ENCODE data around the gene CNIH2. TPM values are rescaled to one million over a fixed set of nuclear protein-coding genes. Genes with fewer than 3 reads are reported as not detected.

CNIH2 gene
- total RNA-seq, 8 experiments from 2014 or later: 0.41 to 53.9 (median 32.4) TPM

GRCh38 chr11:66328031-66328301 lies 50.0 kb downstream of the CNIH2 start:
- H3K4me3 ChIP-seq: no peak overlapping the region
- WGBS, 10 experiments: 83% methylated on average over 3 of the region's 3 CpGs; no CpG with 5 or more reads in 9 of the 10 experiments
- H3K4me1 ChIP-seq (replicated peaks in 1 of 2): peaks cover 38 to 41% of the 10 kb centered on the region in 2 donors
- in situ Hi-C loops (cut with MboI; ENCODE audit: low pct_unique_long_range_greater_than_20kb in 2 of 9, low sequenced_read_pairs in 9 of 9, unreplicated experiment in 9 of 9): loop anchor here in 1 of 9 experiments (25.0 kb wide), 1 partner anchor 116 kb away; no protein-coding TSS in a partner anchor
- no peak overlapping the region for H3K27ac ChIP-seq
- ATAC-seq (replicated peaks in 6 of 8): peak in 5 of 8 experiments; percentile 0 to 43 (median 30)

- ATAC-seq (replicated peaks in 6 of 8): peak; percentile 39 to 95 (median 76)
- 0 to 92% (median 13%) methylated on average over 1 to 8 of the region's 19 CpGs; no CpG with 5 or more reads in 3 of the 10 experiments for WGBS, 10 experiments
- Histone ChIP-seq H3K4me3 (peak overlapping the region in 1 of 5 donors; percentile 6), H3K4me1 (replicated peaks in 1 of 2) (peaks cover 38 to 41% of the 10 kb centered on the region in 2 donors), H3K27ac (no peak overlapping the region)
- in situ Hi-C loops (cut with MboI; ENCODE audit: low pct_unique_long_range_greater_than_20kb in 2 of 9, low sequenced_read_pairs in 9 of 9, unreplicated experiment in 9 of 9): loop anchor here in 1 of 9 experiments (25.0 kb wide), 1 partner anchor 116 kb away; no protein-coding TSS in a partner anchor
These were observed 50.5 kb downstream of the CNIH2 start for GRCh38 chr11:66328302-66329144.

- WGBS, 10 experiments: 58 to 100% (median 91%) methylated on average over 1 to 2 of the region's 3 CpGs; no CpG with 5 or more reads in 4 of the 10 experiments
- Histone ChIP-seq H3K4me1 (replicated peaks in 1 of 2) (peaks cover 38 to 41% of the 10 kb centered on the region in 2 donors), H3K27ac (no peak overlapping the region), H3K4me3 (no peak overlapping the region)
- in situ Hi-C loops (cut with MboI; ENCODE audit: low pct_unique_long_range_greater_than_20kb in 2 of 9, low sequenced_read_pairs in 9 of 9, unreplicated experiment in 9 of 9): loop anchor here in 1 of 9 experiments (25.0 kb wide), 1 partner anchor 117 kb away; no protein-coding TSS in a partner anchor
- no peak for ATAC-seq (replicated peaks in 6 of 8)
These were observed 51.2 kb downstream of the CNIH2 start for GRCh38 chr11:66329165-66329673.

GRCh38 chr11:66330931-66331330 lies 53.0 kb downstream of the CNIH2 start:
- Histone ChIP-seq H3K4me1 (replicated peaks in 1 of 2) (peaks cover 32 to 36% of the 10 kb centered on the region in 2 donors), H3K4me3 (no peak overlapping the region), H3K27ac (no peak overlapping the region)
- ATAC-seq (replicated peaks in 6 of 8): no peak
- 20 to 100% methylated on average over 1 of the region's 10 CpGs; no CpG with 5 or more reads in 8 of the 10 experiments for WGBS, 10 experiments
- in situ Hi-C loops (cut with MboI; ENCODE audit: low pct_unique_long_range_greater_than_20kb in 2 of 9, low sequenced_read_pairs in 9 of 9, unreplicated experiment in 9 of 9): loop anchor here in 1 of 9 experiments (25.0 kb wide), 1 partner anchor 119 kb away; no protein-coding TSS in a partner anchor

- Histone ChIP-seq H3K4me3 (no peak overlapping the region), H3K27ac (no peak overlapping the region), H3K4me1 (replicated peaks in 1 of 2) (peaks cover 32 to 36% of the 10 kb centered on the region in 2 donors)
- in situ Hi-C loops (cut with MboI; ENCODE audit: low pct_unique_long_range_greater_than_20kb in 2 of 9, low sequenced_read_pairs in 9 of 9, unreplicated experiment in 9 of 9): loop anchor here in 1 of 9 experiments (25.0 kb wide), 1 partner anchor 119 kb away; no protein-coding TSS in a partner anchor
- no peak for ATAC-seq (replicated peaks in 6 of 8)
- 56 to 87% (median 85%) methylated on average over 2 to 5 of the region's 12 CpGs; no CpG with 5 or more reads in 7 of the 10 experiments for WGBS, 10 experiments
These were observed 53.8 kb downstream of the CNIH2 start for GRCh38 chr11:66331542-66332370.

GRCh38 chr11:66332371-66333219 lies 54.6 kb downstream of the CNIH2 start:
- in situ Hi-C loops (cut with MboI; ENCODE audit: low pct_unique_long_range_greater_than_20kb in 2 of 9, low sequenced_read_pairs in 9 of 9, unreplicated experiment in 9 of 9): loop anchor here in 1 of 9 experiments (25.0 kb wide), 1 partner anchor 120 kb away; no protein-coding TSS in a partner anchor
- ATAC-seq (replicated peaks in 6 of 8): no peak
- no peak overlapping the region for H3K4me3 ChIP-seq
- no peak overlapping the region for H3K27ac ChIP-seq
- H3K4me1 ChIP-seq (replicated peaks in 1 of 2): peaks cover 31 to 36% of the 10 kb centered on the region in 2 donors
- WGBS, 10 experiments: 50 to 100% (median 70%) methylated on average over 1 to 8 of the region's 18 CpGs; no CpG with 5 or more reads in 3 of the 10 experiments

- ATAC-seq (replicated peaks in 6 of 8): no peak
- Histone ChIP-seq H3K27ac (no peak overlapping the region), H3K4me1 (replicated peaks in 1 of 2) (peaks cover 24 to 31% of the 10 kb centered on the region in 2 donors), H3K4me3 (no peak overlapping the region)
- in situ Hi-C loops (cut with MboI; ENCODE audit: low pct_unique_long_range_greater_than_20kb in 2 of 9, low sequenced_read_pairs in 9 of 9, unreplicated experiment in 9 of 9): loop anchor here in 1 of 9 experiments (25.0 kb wide), 1 partner anchor 121 kb away; no protein-coding TSS in a partner anchor
- WGBS, 10 experiments: 68 to 100% (median 90%) methylated on average over 1 to 6 of the region's 19 CpGs; no CpG with 5 or more reads in 5 of the 10 experiments
These were observed 55.4 kb downstream of the CNIH2 start for GRCh38 chr11:66333220-66333877.

Other genes with a start within 250 kb of the CNIH2 start
- gene GAL3ST3, start 229.0 kb upstream of the CNIH2 start, total RNA-seq: 1 to 10 TPM in 5 of 8 experiments, under 1 TPM in 2, not detected in 1; 0.15 to 8.4 (median 4.7) TPM
- gene SF3B2, start 225.8 kb upstream of the CNIH2 start, total RNA-seq: 100 to 1,000 TPM; 127 to 205 (median 176) TPM
- 10 to 100 TPM; 10.6 to 38.2 (median 21.7) TPM for gene PACS1, start 207.9 kb upstream of the CNIH2 start, total RNA-seq
- gene KLC2, start 20.5 kb upstream of the CNIH2 start, total RNA-seq: 10 to 100 TPM in 7 of 8 experiments, 1 to 10 TPM in 1; 8.2 to 44.2 (median 28.3) TPM
- 100 to 1,000 TPM in 2 of 8 experiments, 10 to 100 TPM in 6; 43.1 to 114 (median 88.0) TPM for gene RAB1B, start 9.5 kb upstream of the CNIH2 start, total RNA-seq
- gene YIF1A, start 11.0 kb downstream of the CNIH2 start, total RNA-seq: 100 to 1,000 TPM in 4 of 8 experiments, 10 to 100 TPM in 4; 58.0 to 172 (median 101) TPM
- 1 to 10 TPM in 6 of 8 experiments, under 1 TPM in 1, not detected in 1; 0.63 to 8.3 (median 3.7) TPM for gene TMEM151A, start 13.7 kb downstream of the CNIH2 start, total RNA-seq
- 100 to 1,000 TPM in 1 of 8 experiments, 10 to 100 TPM in 1, 1 to 10 TPM in 3, under 1 TPM in 3; 0.27 to 126 (median 3.8) TPM for gene CD248, start 38.9 kb downstream of the CNIH2 start, total RNA-seq
- gene RIN1, start 58.3 kb downstream of the CNIH2 start, total RNA-seq: 10 to 100 TPM in 1 of 8 experiments, 1 to 10 TPM in 5, under 1 TPM in 2; 0.60 to 24.5 (median 4.4) TPM
- 10 to 100 TPM; 17.5 to 55.5 (median 34.7) TPM for gene BRMS1, start 66.9 kb downstream of the CNIH2 start, total RNA-seq
- 100 to 1,000 TPM in 1 of 8 experiments, 10 to 100 TPM in 7; 18.8 to 161 (median 44.9) TPM for gene B4GAT1, start 69.5 kb downstream of the CNIH2 start, total RNA-seq
- gene SLC29A2, start 93.6 kb downstream of the CNIH2 start, total RNA-seq: 10 to 100 TPM in 2 of 8 experiments, 1 to 10 TPM in 5, under 1 TPM in 1; 0.56 to 15.7 (median 3.5) TPM
- 10 to 100 TPM in 1 of 8 experiments, 1 to 10 TPM in 2, under 1 TPM in 5; 0.10 to 19.1 (median 0.32) TPM for gene NPAS4, start 142.9 kb downstream of the CNIH2 start, total RNA-seq
- 10 to 100 TPM; 19.5 to 66.0 (median 25.3) TPM for gene MRPL11, start 160.7 kb downstream of the CNIH2 start, total RNA-seq
- 10 to 100 TPM in 5 of 8 experiments, 1 to 10 TPM in 3; 5.4 to 16.9 (median 11.1) TPM for gene PELI3, start 188.7 kb downstream of the CNIH2 start, total RNA-seq
- gene DPP3, start 202.3 kb downstream of the CNIH2 start, total RNA-seq: 10 to 100 TPM; 26.3 to 74.9 (median 35.4) TPM
- 10 to 100 TPM; 20.7 to 54.3 (median 27.6) TPM for gene BBS1, start 232.5 kb downstream of the CNIH2 start, total RNA-seq

Data from motor neuron (in vitro differentiated cells).